EH (cell line): ENCODE results near the gene CRX.
"Not testable (repeated sequence)": the region's sequence is repeated elsewhere in the genome, so short reads cannot be mapped to it uniquely, and the experiment has no call there.

ENCODE experiments used
- DNase-seq: peaks from one replicate; pipeline ENCODE4 v3.0.0-alpha.2; 2015; ENCODE audit warnings: low read depth

CRX gene

GRCh38 chr19:47859838-47860237 lies 38.1 kb downstream of the CRX start:
- not testable (repeated sequence) for DNase-seq

DNA sequence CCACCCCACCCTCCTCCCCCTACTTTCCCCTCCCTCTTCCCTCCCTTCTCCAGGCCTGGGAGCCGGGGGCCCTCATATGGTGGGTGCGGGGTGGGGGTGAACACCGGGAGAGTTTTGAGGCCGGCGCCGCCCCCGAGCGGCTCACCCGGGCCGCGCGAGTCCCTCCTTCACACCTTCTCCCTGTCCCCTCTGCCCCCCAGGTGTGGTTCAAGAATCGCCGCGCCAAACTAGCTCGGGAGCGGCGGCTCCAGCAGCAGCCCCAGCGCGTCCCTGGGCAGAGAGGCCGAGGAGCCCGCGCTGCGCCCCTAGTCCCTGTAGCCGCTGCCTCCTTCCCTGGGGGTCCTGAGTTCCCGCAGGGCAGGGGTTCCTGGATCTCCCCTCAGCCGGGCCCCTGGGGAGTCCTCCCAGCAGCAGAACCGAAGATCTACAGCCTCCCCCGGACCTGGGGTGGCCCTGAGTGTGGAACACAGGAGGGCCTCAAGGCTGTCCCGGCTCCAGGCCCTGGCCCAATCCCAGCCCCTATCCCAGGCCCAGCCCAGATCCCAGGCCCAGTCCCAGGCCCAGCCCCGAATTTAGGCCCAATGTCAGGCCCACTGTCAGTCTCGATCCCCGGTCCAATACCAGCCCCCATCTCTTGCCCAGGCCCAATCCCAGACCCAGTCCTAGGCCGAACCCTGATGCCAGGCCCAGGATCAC lies 39.0 kb downstream of the CRX start:
- no peak for DNase-seq

DNA sequence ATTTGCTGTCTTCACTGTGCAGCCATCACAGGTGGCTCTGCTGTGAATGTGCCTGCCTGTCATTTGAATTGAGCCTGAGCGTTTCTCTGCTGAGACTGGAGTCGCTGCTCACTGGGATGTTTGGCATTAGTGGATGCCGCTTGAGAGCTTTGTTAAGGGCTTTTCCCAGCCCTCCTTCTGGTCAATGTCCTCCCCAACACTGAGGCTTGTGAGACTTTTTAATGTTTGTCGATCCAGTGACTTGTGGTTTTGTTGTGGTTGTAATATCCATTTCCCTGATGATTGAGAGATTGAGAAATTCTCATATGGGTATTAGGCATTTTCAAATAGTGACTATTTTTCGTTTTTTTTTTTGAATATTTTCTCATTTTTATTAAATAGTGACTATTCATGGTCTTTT lies 39.9 kb downstream of the CRX start:
- DNase-seq, result no peak

DNA sequence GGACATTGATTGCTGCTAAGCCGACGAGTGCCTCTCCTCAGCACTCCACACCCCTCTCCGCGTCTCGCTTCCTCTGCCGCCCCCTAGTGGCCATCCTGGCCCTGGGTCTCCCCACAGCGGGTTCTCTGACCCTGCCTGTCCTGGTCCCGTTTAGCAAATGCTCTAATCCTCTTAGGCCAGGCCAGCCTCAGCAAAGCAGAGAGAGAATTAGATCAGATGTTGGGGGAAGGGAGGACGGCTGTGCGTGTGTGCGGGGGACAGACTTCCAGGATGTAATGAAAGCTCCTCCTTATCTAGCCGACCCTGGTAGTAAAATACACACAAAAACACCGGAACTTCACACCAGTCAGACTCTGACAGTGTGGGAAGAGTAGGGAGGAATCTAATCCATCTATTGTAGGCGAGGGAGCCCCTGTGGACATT lies 41.8 kb downstream of the CRX start:
- peak; percentile 69 for DNase-seq

GRCh38 chr19:47865166-47865565 lies 43.4 kb downstream of the CRX start:
- DNase-seq, result no peak

DNA sequence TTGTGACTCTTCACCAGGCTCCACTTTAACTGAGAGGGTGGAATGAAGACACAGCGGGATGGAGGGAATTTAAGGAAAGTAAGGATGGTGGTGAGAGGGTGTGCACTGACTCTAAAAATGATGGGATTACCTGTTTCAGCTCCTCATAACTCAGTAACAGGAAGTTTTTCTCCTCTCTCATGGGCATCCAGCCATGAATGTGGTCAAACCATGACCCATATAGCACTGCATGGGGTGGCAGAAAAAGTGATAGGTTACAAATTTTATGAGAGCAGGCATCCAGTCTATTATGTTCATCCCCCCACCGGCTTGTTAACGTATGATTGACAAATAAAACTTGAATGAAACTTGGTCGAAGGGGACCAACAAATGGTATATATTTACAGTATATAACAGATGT lies 57.2 kb downstream of the CRX start:
- no peak for DNase-seq

GRCh38 chr19:47879385-47879784 lies 57.6 kb downstream of the CRX start:
- not testable (repeated sequence) for DNase-seq

DNA sequence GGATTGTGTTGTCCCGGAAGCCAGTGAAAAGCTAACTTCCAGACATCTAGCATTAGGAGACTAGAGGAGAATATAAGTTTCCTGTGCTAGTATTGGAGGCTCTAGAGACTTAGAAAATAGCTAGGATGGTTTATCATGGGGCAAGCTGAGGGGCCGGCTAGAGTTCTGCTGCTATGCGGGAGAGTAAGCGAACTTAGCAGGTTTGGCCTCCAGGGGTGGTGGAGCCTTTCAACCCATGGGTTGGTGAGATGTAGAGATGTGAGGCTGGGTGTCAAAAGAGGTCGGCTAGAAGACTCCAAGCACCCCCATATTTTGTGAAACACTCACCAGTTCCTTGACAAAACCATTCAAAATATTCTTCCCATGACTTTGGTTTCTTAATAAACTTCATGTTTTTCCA lies 60.0 kb downstream of the CRX start:
- no peak for DNase-seq

DNA sequence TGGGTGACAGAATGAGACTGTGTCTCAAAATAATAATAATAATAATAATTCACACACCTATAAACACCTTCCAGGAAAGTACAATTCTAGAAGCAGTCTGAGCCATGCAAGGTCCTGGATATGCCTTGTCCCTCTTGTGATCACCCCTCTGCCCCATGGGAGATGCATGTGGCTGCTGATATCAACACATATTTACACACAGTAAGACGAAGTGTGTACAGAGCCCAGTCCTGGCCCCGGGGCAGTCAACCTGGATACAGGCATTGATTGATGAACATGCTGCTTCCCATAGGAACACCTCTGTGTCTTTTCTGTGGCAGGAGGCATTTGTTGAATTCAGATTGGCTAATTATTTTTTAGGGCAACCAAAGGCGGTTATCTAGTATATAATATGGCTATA lies 61.2 kb downstream of the CRX start:
- DNase-seq, result no peak

GRCh38 chr19:47885067-47885463 lies 63.3 kb downstream of the CRX start:
- no peak for DNase-seq

GRCh38 chr19:47886010-47886559 lies 64.3 kb downstream of the CRX start, which contains the start of gene SULT2A1:
Gene SULT2A1 (minus strand): TSS chr19:47886315. CDS start chr19:47886257, 58 bp downstream.
- no peak for DNase-seq

GRCh38 chr19:47890865-47891621 lies 69.3 kb downstream of the CRX start:
- no peak for DNase-seq

DNA sequence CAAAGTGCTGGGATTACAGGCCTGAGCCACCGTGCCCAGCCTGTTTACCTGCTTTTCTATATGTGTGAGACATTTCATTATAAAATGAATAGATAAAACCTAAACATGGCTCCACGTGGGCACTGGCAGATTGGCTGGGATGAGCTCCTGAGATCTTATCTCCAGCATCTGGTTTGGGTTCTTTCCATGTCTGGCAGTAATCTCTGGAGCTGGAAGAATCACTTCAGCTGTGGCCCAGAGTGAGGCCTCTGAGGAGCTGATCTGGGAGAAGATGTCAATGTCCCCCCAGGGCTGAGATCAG lies 69.8 kb downstream of the CRX start:
- no peak for DNase-seq

GRCh38 chr19:47891923-47892666 lies 70.4 kb downstream of the CRX start:
- peak; percentile 7 for DNase-seq
